Measurements from ENCODE around the gene YIF1A.

DNA sequence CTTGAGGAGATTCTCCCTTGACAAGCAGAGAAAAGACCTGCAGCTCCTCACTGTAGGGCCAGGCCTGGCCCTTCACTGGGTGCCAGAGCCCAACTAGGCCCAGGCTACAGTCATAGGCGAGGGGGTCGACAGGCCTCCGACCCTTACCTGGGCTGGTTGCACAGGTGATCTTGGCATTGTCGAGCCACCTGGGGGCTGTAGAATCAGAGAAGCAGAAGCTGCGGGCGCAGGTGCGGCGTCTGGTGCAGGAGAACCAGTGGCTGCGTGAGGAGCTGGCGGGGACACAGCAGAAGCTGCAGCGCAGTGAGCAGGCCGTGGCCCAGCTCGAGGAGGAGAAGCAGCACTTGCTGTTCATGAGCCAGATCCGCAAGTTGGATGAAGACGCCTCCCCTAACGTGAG, 27.4 kb downstream of the YIF1A start:
- TF ChIP-seq, protein P1, sequence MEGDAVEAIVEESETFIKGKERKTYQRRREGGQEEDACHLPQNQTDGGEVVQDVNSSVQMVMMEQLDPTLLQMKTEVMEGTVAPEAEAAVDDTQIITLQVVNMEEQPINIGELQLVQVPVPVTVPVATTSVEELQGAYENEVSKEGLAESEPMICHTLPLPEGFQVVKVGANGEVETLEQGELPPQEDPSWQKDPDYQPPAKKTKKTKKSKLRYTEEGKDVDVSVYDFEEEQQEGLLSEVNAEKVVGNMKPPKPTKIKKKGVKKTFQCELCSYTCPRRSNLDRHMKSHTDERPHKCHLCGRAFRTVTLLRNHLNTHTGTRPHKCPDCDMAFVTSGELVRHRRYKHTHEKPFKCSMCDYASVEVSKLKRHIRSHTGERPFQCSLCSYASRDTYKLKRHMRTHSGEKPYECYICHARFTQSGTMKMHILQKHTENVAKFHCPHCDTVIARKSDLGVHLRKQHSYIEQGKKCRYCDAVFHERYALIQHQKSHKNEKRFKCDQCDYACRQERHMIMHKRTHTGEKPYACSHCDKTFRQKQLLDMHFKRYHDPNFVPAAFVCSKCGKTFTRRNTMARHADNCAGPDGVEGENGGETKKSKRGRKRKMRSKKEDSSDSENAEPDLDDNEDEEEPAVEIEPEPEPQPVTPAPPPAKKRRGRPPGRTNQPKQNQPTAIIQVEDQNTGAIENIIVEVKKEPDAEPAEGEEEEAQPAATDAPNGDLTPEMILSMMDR (IDR thresholded peaks at IDR 0.05; ENCODE audit: poor library complexity, severe bottlenecking): no peak
- TF ChIP-seq TAF1 (IDR thresholded peaks at IDR 0.05; ENCODE audit: low read depth) (no peak), EZH2 (IDR thresholded peaks at IDR 0.05; ENCODE audit: borderline replicate concordance, insufficient read depth, low read length, poor library complexity, severe bottlenecking) (no peak)

Data from neural cell (in vitro differentiated cells).